GM12874 (cell line): ENCODE measurements around the gene AMMECR1L.
"Not testable (repeated sequence)": the region's sequence is repeated elsewhere in the genome, so short reads cannot be mapped to it uniquely, and the experiment has no call there.

Experiments used
- CTCF ChIP-seq: IDR thresholded peaks from 2 replicates; pipeline ENCODE4 v1.5.1; 2011; ENCODE audit warnings: low read depth, mild to moderate bottlenecking, control low read depth, low read length, moderate library complexity; ENCODE audit not compliant: insufficient read depth

AMMECR1L gene

GRCh38 chr2:127885780-127886592 is at the start of gene AMMECR1L:
TSS of gene AMMECR1L (minus strand) at chr2:127885956. CDS start at chr2:127874234, 11,722 bp downstream.
- TF ChIP-seq CTCF = not testable (repeated sequence)

- no peak for TF ChIP-seq CTCF
These were observed 49.6 kb upstream of the AMMECR1L start for GRCh38 chr2:127935337-127935736.

DNA sequence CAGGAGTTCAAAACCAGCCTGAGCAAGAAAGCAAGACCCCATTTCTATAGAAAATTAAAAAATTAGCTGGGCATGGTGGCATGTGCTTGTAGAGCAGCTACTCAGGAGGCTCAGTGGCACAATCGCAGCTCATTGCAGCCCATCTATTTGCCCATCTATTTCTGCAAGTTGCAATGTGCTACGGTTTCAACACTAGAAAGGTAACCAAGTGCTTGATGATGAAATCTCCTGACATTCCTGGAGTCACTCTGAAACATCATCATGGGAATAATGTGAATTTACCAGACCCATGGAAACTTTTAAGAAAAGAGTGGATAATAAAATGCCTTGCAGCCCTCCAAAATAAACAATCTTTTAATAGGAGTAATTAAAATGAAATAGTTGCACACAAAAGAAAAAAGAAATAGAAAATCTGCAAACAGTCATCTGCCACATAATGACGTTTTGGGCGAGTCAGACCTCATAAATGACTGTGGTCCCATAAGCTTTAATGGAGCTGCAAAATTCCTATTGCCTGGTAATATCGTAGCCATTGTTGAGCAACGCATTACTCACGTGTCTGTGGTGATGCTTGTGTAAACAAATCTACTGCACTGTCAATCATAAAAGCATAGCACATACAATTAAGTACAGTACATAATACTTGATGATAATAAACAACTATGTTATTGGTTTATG is 46.6 kb upstream of the AMMECR1L start:
- no peak for TF ChIP-seq CTCF

DNA sequence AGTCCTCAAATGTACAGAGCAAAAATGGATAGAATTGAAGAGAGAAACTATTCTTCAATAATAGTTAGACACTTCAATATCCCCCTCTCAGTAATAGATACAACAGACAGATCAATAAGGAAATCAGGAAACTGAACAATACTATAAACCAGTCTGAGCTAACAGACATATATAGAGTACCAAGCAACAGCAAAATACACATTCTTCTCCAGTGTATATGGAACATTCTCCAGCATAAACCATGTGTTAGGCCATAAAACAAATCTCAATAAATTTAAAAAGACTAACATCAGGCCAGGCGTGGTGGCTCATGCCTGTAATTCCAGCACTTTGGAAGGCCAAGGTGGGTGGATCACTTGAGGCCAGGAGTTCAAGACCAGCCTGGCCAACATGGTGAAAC is 43.7 kb upstream of the AMMECR1L start:
- TF ChIP-seq CTCF = no peak

GRCh38 chr2:127927384-127927783 is 41.6 kb upstream of the AMMECR1L start:
- TF ChIP-seq CTCF = no peak

GRCh38 chr2:127917916-127918315 is 32.2 kb upstream of the AMMECR1L start:
- TF ChIP-seq CTCF = no peak

DNA sequence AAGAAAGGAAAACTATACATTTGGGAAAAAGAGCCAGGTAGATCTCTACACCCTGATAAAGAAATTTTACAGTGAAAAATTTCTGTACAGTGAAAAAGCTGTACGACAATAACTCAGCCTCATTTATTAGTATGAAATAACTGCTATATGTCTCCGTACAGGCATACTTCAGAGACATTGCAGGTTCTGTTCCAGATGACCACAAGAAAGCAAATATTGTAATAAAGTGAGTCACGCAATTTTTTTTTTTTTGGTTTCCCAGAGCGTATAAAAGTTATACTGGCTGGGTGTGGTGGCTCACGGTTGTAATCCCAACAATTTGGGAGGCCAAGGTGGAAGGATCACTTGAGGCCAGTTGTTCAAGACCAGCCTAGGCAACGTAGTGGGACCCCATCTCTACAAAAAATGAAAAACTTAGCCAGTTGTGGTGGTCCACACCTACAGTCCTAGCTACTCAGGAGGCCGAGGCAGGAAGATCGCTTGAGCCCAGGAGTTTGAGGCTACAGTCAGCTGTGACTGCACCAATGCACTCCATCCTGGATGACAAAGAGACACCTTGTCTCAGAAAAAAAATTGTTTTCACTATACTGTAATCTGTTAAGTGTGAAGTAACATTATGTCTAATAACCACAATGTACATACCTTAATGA is 28.2 kb upstream of the AMMECR1L start:
- no peak for TF ChIP-seq CTCF
